HFFc6 (cell line): Measurements from ENCODE around the gene ARHGEF4. TPM values are rescaled to one million over a fixed set of nuclear protein-coding genes. Genes with fewer than 3 reads are reported as not detected.

ENCODE experiments used
- DNase-seq: peaks from one replicate; pipeline ENCODE4 v3.0.0-alpha.2; 2018
- H3K27ac Mint-ChIP-seq: 2 replicates; pipeline ENCODE4 v1.8.0; 2020; ENCODE audit warnings: mild to moderate bottlenecking, mixed read lengths
- H3K27me3 Mint-ChIP-seq: 2 replicates; pipeline ENCODE4 v1.8.0; 2021; ENCODE audit warnings: mild to moderate bottlenecking, moderate library complexity, mixed read lengths; ENCODE audit not compliant: insufficient read depth
- H3K36me3 Mint-ChIP-seq: 2 replicates; pipeline ENCODE4 v1.8.0; 2021; ENCODE audit warnings: low read depth, mixed read lengths
- H3K4me1 Mint-ChIP-seq: 2 replicates; pipeline ENCODE4 v1.8.0; 2020; ENCODE audit warnings: low read depth, mixed read lengths
- H3K4me3 Mint-ChIP-seq: 2 replicates; pipeline ENCODE4 v1.8.0; 2020; ENCODE audit warnings: mild to moderate bottlenecking, moderate library complexity, mixed read lengths
- H3K9me3 Mint-ChIP-seq: 2 replicates; pipeline ENCODE4 v1.8.0; 2020; ENCODE audit warnings: mild to moderate bottlenecking, mixed read lengths
- total RNA-seq, 6 experiments: library from RNA; stranded (reverse); fragmentation: NEBNext Ultra II Directional; extraction: Animal tissue kit (Norgen Biotek cat#: 25700); gene quantifications; 2 replicates in 1 of 6; 3 replicates in 5 of 6; pipeline ENCODE4 v1.2.3, GENCODE V29; 2021
- TF ChIP-seq, protein P1 (sequence below): fragments of 200-600 bp; sonication (generic); IDR thresholded peaks from 2 replicates; pipeline ENCODE4 v1.5.0; 2021; ENCODE audit warnings: antibody characterized with exemption, mild to moderate bottlenecking

Gene ARHGEF4
- total RNA-seq, 6 experiments from 2014 or later: 0.94 to 2.2 (median 1.4) TPM

DNA sequence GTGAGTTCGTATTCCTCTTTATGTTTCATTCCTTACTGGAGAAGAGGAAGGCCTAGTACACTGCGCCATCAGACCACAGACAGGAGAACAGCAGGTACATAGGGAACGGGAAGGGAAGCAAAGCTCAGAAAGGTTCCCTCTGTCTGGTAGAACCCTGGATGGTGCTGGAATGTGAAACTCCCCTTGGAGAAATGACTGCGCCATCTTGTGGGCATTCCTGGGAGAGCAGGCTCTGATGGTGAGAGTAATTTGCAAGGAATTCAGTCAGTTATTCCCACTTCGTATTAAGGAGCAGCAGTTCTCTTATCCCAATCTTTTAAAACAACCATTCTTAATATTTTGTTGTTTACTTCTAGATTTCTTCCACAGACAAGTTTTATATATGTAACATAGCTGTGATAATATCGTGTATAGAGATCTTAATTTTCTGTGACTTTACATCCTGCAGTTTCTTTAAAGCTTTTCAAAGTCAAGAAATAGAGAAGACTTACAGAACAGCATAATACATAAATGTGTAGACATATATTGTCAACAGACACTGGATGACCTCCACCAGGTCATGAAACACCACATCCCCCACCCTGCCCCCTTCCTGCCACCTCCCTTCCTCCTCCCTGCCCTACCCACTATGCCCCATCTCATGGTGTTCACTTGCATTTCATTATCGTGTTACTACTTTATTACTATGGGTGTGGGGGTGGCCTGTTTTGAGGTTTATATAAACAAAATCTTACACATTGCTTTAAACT lies 83.9 kb downstream of the ARHGEF4 start:
- peak; percentile 45 for DNase-seq
- no peak overlapping the region for H3K4me3 Mint-ChIP-seq
- peaks cover 4% of the 10 kb centered on the region; the same call in 1 of the 2 replicates for H3K27me3 Mint-ChIP-seq
- H3K9me3 Mint-ChIP-seq: no peaks in the 10 kb centered on the region
- H3K36me3 Mint-ChIP-seq: no peaks in the 10 kb centered on the region
- no peak overlapping the region for H3K27ac Mint-ChIP-seq
- H3K4me1 Mint-ChIP-seq: no peaks in the 10 kb centered on the region
- TF ChIP-seq, protein P1, sequence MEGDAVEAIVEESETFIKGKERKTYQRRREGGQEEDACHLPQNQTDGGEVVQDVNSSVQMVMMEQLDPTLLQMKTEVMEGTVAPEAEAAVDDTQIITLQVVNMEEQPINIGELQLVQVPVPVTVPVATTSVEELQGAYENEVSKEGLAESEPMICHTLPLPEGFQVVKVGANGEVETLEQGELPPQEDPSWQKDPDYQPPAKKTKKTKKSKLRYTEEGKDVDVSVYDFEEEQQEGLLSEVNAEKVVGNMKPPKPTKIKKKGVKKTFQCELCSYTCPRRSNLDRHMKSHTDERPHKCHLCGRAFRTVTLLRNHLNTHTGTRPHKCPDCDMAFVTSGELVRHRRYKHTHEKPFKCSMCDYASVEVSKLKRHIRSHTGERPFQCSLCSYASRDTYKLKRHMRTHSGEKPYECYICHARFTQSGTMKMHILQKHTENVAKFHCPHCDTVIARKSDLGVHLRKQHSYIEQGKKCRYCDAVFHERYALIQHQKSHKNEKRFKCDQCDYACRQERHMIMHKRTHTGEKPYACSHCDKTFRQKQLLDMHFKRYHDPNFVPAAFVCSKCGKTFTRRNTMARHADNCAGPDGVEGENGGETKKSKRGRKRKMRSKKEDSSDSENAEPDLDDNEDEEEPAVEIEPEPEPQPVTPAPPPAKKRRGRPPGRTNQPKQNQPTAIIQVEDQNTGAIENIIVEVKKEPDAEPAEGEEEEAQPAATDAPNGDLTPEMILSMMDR: peak; percentile 94

DNA sequence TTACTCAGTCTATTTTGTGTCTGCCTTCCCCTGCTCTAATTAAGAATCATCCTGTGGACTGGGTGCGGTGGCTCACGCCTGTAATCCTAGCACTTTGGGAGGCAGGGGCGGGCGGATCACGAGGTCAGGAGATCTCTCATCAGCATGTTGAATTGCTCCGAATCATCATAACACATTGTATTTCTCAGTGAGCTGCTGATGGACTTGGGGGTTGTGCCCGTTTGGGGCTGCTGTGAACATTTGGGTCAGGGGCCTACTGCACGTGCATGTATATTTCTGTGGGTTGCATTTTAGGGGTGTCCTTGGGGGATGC lies 84.4 kb downstream of the ARHGEF4 start:
- no peaks in the 10 kb centered on the region for H3K36me3 Mint-ChIP-seq
- no peak overlapping the region for H3K27ac Mint-ChIP-seq
- no peak overlapping the region for H3K4me3 Mint-ChIP-seq
- no peak for DNase-seq
- TF ChIP-seq, protein P1: no peak
- H3K9me3 Mint-ChIP-seq: no peaks in the 10 kb centered on the region
- no peaks in the 10 kb centered on the region for H3K4me1 Mint-ChIP-seq
- peaks cover 4% of the 10 kb centered on the region; the same call in 1 of the 2 replicates for H3K27me3 Mint-ChIP-seq

DNA sequence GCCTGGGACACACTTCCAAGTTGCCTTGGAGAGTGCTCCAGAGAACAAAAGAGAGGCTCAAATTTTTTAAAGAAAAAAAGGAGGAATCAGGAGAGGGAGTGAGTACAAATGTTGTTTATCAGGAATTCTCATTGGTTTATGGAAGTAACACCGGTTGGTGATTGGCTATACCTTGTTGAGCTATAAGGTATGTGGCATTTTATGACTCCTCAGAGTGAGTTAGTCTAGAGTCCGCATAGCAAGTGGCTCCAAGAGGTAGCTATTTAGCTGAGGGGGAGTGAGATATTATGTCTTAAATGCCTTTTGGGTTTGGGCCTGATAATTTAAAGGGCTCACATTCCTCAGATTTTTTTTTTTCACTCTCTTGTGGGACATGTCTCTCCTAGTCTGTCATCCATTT lies 85.7 kb downstream of the ARHGEF4 start:
- Mint-ChIP-seq H3K36me3 (no peaks in the 10 kb centered on the region), H3K9me3 (no peaks in the 10 kb centered on the region), H3K27me3 (no peaks in the 10 kb centered on the region; the same call in 1 of the 2 replicates), H3K4me1 (no peaks in the 10 kb centered on the region), H3K4me3 (no peak overlapping the region), H3K27ac (no peak overlapping the region)
- TF ChIP-seq, protein P1: no peak
- no peak for DNase-seq

DNA sequence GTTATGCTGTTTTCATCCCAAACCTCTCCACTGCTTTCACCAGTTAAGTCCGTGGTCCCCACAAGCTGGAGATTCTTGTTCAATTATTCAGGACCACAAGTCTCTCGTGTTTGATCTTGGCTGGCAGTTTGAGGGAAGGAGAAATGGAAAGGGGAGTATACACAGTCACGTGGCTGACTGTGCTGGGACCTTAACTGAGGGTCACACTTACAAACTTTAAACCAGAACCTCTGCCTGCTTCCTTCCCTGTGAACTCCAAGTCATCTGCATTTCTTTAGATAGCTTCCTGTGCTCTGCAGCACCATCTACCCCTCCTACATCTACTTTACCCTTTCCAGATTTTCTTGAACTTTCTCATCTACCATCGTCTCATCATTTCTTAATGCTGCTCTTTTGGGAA lies 91.7 kb downstream of the ARHGEF4 start:
- no peak overlapping the region for H3K4me3 Mint-ChIP-seq
- no peak for DNase-seq
- H3K36me3 Mint-ChIP-seq: no peaks in the 10 kb centered on the region
- no peak overlapping the region for H3K27ac Mint-ChIP-seq
- TF ChIP-seq, protein P1: no peak
- no peaks in the 10 kb centered on the region; the same call in 1 of the 2 replicates for H3K9me3 Mint-ChIP-seq
- no peaks in the 10 kb centered on the region; the same call in none of the 2 replicates for H3K27me3 Mint-ChIP-seq
- no peaks in the 10 kb centered on the region for H3K4me1 Mint-ChIP-seq

DNA sequence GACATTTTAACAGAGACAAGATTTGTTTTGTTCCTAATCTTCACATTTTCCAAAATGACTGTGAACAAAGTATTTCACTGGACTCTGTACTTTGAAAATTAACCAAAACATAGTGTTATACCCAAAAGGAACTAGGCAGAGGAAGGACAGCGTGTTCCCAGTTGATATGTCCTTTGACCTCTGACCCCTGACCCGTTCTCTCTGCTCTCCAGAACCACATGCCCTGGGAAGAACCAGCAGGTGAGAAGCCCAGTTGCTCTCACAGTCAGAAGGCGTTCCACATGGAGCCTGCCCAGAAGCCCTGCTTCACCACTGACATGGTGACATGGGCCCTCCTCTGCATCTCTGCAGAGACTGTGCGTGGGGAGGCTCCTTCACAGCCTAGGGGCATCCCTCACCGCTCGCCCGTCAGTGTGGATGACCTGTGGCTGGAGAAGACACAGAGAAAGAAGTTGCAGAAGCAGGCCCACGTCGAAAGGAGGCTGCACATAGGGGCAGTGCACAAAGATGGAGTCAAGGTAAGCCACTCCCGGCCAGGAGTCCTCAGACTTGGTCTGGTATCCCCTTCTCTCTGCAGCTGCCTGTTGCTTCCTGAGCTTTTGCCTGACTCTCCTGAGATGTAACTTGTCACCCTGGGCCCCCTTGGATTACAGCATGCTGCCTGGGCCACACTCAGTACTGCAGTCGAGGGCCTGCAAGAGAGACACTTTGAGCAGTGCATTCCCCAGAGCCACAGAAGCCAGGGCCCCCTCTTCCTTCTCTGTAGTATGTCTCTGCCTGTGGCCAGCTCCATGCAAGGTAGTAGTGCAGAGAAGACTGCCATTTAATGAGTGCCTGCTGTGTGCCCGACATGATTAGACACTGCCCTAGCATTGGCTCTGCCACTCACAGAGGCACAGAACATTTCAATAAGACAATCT lies 94.3 kb downstream of the ARHGEF4 start:
- DNase-seq: no peak
- Mint-ChIP-seq H3K4me1 (no peaks in the 10 kb centered on the region), H3K27ac (no peak overlapping the region), H3K4me3 (no peak overlapping the region), H3K9me3 (no peaks in the 10 kb centered on the region; the same call in 1 of the 2 replicates), H3K27me3 (no peaks in the 10 kb centered on the region; the same call in none of the 2 replicates), H3K36me3 (no peaks in the 10 kb centered on the region)
- TF ChIP-seq, protein P1: no peak
